Measurements from ENCODE around the gene RAB11A. TPM values are rescaled to one million over a fixed set of nuclear protein-coding genes. Genes with fewer than 3 reads are reported as not detected.

Gene RAB11A
- total RNA-seq, 3 donors from 2014 or later (not counting 1 experiment from before 2014, with no cell fraction given) = 84.7 to 97.1 (median 87.5) TPM

DNA sequence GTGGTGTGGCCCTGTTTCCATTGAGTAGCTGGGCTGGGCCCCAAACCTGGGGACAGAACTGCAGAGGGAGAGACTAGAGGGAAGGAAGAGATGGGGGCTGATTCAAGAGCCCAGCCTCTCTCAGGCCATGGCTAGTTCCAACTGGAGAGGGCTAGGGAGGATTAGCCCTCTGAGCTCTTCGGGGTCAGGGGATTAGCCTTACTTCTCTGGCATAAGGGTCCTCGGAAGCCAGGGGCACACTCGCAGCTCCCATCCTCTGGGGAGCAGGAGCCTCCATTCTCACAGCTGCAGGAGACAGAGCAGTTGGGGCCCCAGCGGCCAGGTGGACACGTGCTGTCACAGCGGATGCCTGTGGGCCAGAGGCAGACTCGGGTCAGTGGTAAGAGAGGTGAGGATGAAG, 53.3 kb downstream of the RAB11A start:
- Histone ChIP-seq H3K36me3 (ENCODE audit: control insufficient read depth, insufficient read depth, low read length) (no peaks in the 10 kb centered on the region), H3K27me3 (ENCODE audit: control insufficient read depth, insufficient read depth, low read length) (no peaks in the 10 kb centered on the region), H3K4me3 (ENCODE audit: low read length) (no peak overlapping the region), H3K27ac (ENCODE audit: low read length) (no peak overlapping the region), H3K4me1 (ENCODE audit: control insufficient read depth, insufficient read depth, low read length) (no peaks in the 10 kb centered on the region), H3K9me3 (ENCODE audit: control insufficient read depth, insufficient read depth, low read length) (no peaks in the 10 kb centered on the region)
- Mint-ChIP-seq H3K9me3 (no peaks in the 10 kb centered on the region), H3K4me3 (no peak overlapping the region), H3K27me3 (ENCODE audit: low read depth in 2 of 2) (no peaks in the 10 kb centered on the region), H3K36me3 (no peaks in the 10 kb centered on the region), H3K27ac (no peak overlapping the region), H3K4me1 (peaks cover 0 to 1% of the 10 kb centered on the region in 2 donors)
- intact Hi-C loops (cut with micrococcal nuclease) = no loop called here
- DNase-seq = no peak
- TF ChIP-seq CTCF (IDR thresholded peaks at IDR 0.05) = no peak
- WGBS (ENCODE audit: insufficient coverage) = 97% methylated on average over 7 of the region's 7 CpGs
- no peak for ATAC-seq

- 95% methylated on average over 4 of the region's 5 CpGs for WGBS (ENCODE audit: insufficient coverage)
Measured at GRCh38 chr15:65923264-65923663, 54.0 kb downstream of the RAB11A start.

GRCh38 chr15:65924004-65924403, 54.7 kb downstream of the RAB11A start:
- TF ChIP-seq CTCF (IDR thresholded peaks at IDR 0.05) = no peak
- H3K4me1 Mint-ChIP-seq = no peaks in the 10 kb centered on the region
- no peaks in the 10 kb centered on the region for H3K27me3 ChIP-seq (ENCODE audit: control insufficient read depth, insufficient read depth, low read length)
- H3K4me1 ChIP-seq (ENCODE audit: control insufficient read depth, insufficient read depth, low read length) = no peaks in the 10 kb centered on the region
- H3K4me3 Mint-ChIP-seq = no peak overlapping the region
- no peak for ATAC-seq
- H3K36me3 Mint-ChIP-seq = no peaks in the 10 kb centered on the region
- no peak for DNase-seq
- no peak overlapping the region for H3K27ac Mint-ChIP-seq
- H3K27ac ChIP-seq (ENCODE audit: low read length) = no peak overlapping the region
- no peaks in the 10 kb centered on the region for H3K9me3 ChIP-seq (ENCODE audit: control insufficient read depth, insufficient read depth, low read length)
- H3K4me3 ChIP-seq (ENCODE audit: low read length) = no peak overlapping the region
- no peaks in the 10 kb centered on the region for H3K36me3 ChIP-seq (ENCODE audit: control insufficient read depth, insufficient read depth, low read length)
- H3K9me3 Mint-ChIP-seq = no peaks in the 10 kb centered on the region
- 89% methylated on average over 2 of the region's 3 CpGs for WGBS (ENCODE audit: insufficient coverage)
- H3K27me3 Mint-ChIP-seq (ENCODE audit: low read depth in 2 of 2) = no peaks in the 10 kb centered on the region
- intact Hi-C loops (cut with micrococcal nuclease) = no loop called here

More at GRCh38 chr15:65923264-65923663, 54.0 kb downstream of the RAB11A start:
- H3K27ac Mint-ChIP-seq = no peak overlapping the region
- intact Hi-C loops (cut with micrococcal nuclease) = no loop called here
- Histone ChIP-seq H3K9me3 (ENCODE audit: control insufficient read depth, insufficient read depth, low read length) (no peaks in the 10 kb centered on the region), H3K36me3 (ENCODE audit: control insufficient read depth, insufficient read depth, low read length) (no peaks in the 10 kb centered on the region), H3K27ac (ENCODE audit: low read length) (no peak overlapping the region), H3K27me3 (ENCODE audit: control insufficient read depth, insufficient read depth, low read length) (no peaks in the 10 kb centered on the region), H3K4me3 (ENCODE audit: low read length) (no peak overlapping the region), H3K4me1 (ENCODE audit: control insufficient read depth, insufficient read depth, low read length) (no peaks in the 10 kb centered on the region)
- no peaks in the 10 kb centered on the region for H3K4me1 Mint-ChIP-seq
- H3K4me3 Mint-ChIP-seq = no peak overlapping the region
- TF ChIP-seq CTCF (IDR thresholded peaks at IDR 0.05) = no peak
- DNase-seq (no peak), ATAC-seq (no peak)
- no peaks in the 10 kb centered on the region for H3K27me3 Mint-ChIP-seq (ENCODE audit: low read depth in 2 of 2)
- H3K36me3 Mint-ChIP-seq = no peaks in the 10 kb centered on the region
- no peaks in the 10 kb centered on the region for H3K9me3 Mint-ChIP-seq

GRCh38 chr15:65925338-65925737, 56.0 kb downstream of the RAB11A start:
- no peaks in the 10 kb centered on the region for H3K27me3 Mint-ChIP-seq (ENCODE audit: low read depth in 2 of 2)
- no peak for TF ChIP-seq CTCF (IDR thresholded peaks at IDR 0.05)
- H3K27ac ChIP-seq (ENCODE audit: low read length) = no peak overlapping the region
- DNase-seq = no peak
- no peaks in the 10 kb centered on the region for H3K4me1 ChIP-seq (ENCODE audit: control insufficient read depth, insufficient read depth, low read length)
- ATAC-seq = no peak
- no peak overlapping the region for H3K4me3 ChIP-seq (ENCODE audit: low read length)
- H3K36me3 Mint-ChIP-seq = no peaks in the 10 kb centered on the region
- 100% methylated on average over 1 of the region's 1 CpG for WGBS (ENCODE audit: insufficient coverage)
- H3K9me3 Mint-ChIP-seq = no peaks in the 10 kb centered on the region
- intact Hi-C loops (cut with micrococcal nuclease) = no loop called here
- H3K27ac Mint-ChIP-seq = no peak overlapping the region
- no peaks in the 10 kb centered on the region for H3K4me1 Mint-ChIP-seq
- H3K36me3 ChIP-seq (ENCODE audit: control insufficient read depth, insufficient read depth, low read length) = no peaks in the 10 kb centered on the region
- no peaks in the 10 kb centered on the region for H3K27me3 ChIP-seq (ENCODE audit: control insufficient read depth, insufficient read depth, low read length)
- H3K4me3 Mint-ChIP-seq = no peak overlapping the region
- no peaks in the 10 kb centered on the region for H3K9me3 ChIP-seq (ENCODE audit: control insufficient read depth, insufficient read depth, low read length)
